SJCRH30 (cell line): ENCODE data around the gene GAS2L1. TPM values are rescaled to one million over a fixed set of nuclear protein-coding genes. Genes with fewer than 3 reads are reported as not detected.

Experiments
- DNase-seq, 2 experiments: peaks; one replicate each; pipeline ENCODE4 v3.0.0-alpha.2; 2015 to 2020
- H3K27ac ChIP-seq: fragments of 250-450 bp; sonication (Bioruptor Pico); 2 replicates; pipeline ENCODE4 v1.5.1; 2020; ENCODE audit warnings: mild to moderate bottlenecking, moderate library complexity
- H3K27me3 ChIP-seq: fragments of 250-450 bp; sonication (Bioruptor Pico); 2 replicates; pipeline ENCODE4 v1.5.1; 2020; ENCODE audit warnings: mild to moderate bottlenecking, moderate library complexity
- H3K36me3 ChIP-seq: fragments of 250-450 bp; sonication (Bioruptor Pico); 2 replicates; pipeline ENCODE4 v1.5.1; 2020; ENCODE audit warnings: mild to moderate bottlenecking, moderate library complexity
- H3K4me1 ChIP-seq: fragments of 250-450 bp; sonication (Bioruptor Pico); 2 replicates; pipeline ENCODE4 v1.5.1; 2020; ENCODE audit warnings: mild to moderate bottlenecking, moderate library complexity
- H3K4me3 ChIP-seq: fragments of 250-450 bp; sonication (Bioruptor Pico); 2 replicates; pipeline ENCODE4 v1.5.1; 2020; ENCODE audit warnings: mild to moderate bottlenecking, moderate library complexity
- H3K9me3 ChIP-seq: fragments of 250-450 bp; sonication (Bioruptor Pico); replicated peaks from 2 replicates; pipeline ENCODE4 v1.5.1; 2020; ENCODE audit warnings: mild to moderate bottlenecking, moderate library complexity
- total RNA-seq: library from RNA; depleted of rRNA; stranded (reverse); fragments of >200 nt; shearing (Covaris generic); gene quantifications from 2 replicates; pipeline ENCODE4 v1.2.3, GENCODE V29; 2014

GAS2L1 gene
- total RNA-seq, 1 experiment from 2014 or later, result 6.4 TPM

DNA sequence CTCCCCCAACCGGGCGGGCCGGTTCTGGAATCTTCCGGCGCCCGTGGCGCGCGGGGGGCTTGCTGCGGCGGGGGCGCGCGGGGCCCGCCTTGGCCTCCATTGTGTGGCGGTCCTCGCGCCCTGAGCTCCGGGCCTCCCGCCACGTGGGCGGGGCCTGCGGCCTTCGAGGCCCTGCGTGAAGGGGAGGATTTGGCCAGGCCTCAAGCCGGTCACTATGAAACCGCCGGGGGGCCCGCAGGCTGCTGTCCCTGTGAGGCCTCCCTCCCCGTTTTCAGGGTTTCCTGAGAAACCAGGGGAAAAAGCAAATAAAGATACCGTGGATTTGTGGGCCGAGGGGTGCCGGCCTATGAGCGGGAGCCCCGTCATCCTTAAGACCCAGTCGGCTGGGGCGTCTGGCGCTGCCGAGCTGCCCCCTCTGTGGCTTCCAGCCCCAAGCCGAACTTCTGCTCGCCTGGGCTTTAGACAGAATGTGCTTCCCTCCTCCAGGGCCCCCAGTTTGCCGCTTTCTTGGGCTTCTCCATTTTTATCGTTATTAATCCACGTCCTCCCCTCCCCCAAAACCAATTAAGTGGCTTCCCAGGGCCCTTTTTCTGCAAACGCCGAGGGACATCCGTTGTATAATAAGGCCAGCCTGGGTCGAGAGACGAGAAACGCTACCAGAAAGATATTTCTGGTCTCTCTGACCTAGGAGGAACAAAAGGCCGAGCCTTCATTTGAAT lies 37.8 kb upstream of the GAS2L1 start:
- no peaks in the 10 kb centered on the region for H3K27me3 ChIP-seq
- H3K27ac ChIP-seq, result peak overlapping the region; percentile 100
- peaks cover 60% of the 10 kb centered on the region for H3K36me3 ChIP-seq
- DNase-seq, result peak; percentile 64 to 69
- no peaks in the 10 kb centered on the region for H3K9me3 ChIP-seq
- H3K4me1 ChIP-seq, result peaks cover 17% of the 10 kb centered on the region
- H3K4me3 ChIP-seq, result peak overlapping the region; percentile 86

- Histone ChIP-seq H3K27ac (peak overlapping the region; percentile 100), H3K36me3 (peaks cover 65% of the 10 kb centered on the region), H3K9me3 (no peaks in the 10 kb centered on the region), H3K4me1 (peaks cover 17% of the 10 kb centered on the region), H3K27me3 (no peaks in the 10 kb centered on the region), H3K4me3 (peak overlapping the region; percentile 86)
- no peak for DNase-seq
Observed at GRCh38 chr22:29269230-29269604, 37.2 kb upstream of the GAS2L1 start.

- H3K27ac ChIP-seq, result no peak overlapping the region
- no peaks in the 10 kb centered on the region for H3K9me3 ChIP-seq
- peak in 1 of 2 experiments; percentile 28 for DNase-seq
- H3K4me1 ChIP-seq, result peaks cover 17% of the 10 kb centered on the region
- no peaks in the 10 kb centered on the region for H3K27me3 ChIP-seq
- peak overlapping the region; percentile 86 for H3K4me3 ChIP-seq
- H3K36me3 ChIP-seq, result peaks cover 71% of the 10 kb centered on the region
Observed at GRCh38 chr22:29269731-29270474, 36.5 kb upstream of the GAS2L1 start.

- H3K4me3 ChIP-seq, result peak overlapping the region; percentile 86
- no peak for DNase-seq
- peaks cover 73% of the 10 kb centered on the region for H3K36me3 ChIP-seq
- peaks cover 17% of the 10 kb centered on the region for H3K4me1 ChIP-seq
- no peak overlapping the region for H3K27ac ChIP-seq
- no peaks in the 10 kb centered on the region for H3K9me3 ChIP-seq
- H3K27me3 ChIP-seq, result no peaks in the 10 kb centered on the region
Observed at GRCh38 chr22:29270475-29271271, 35.8 kb upstream of the GAS2L1 start.

- Histone ChIP-seq H3K27ac (no peak overlapping the region), H3K27me3 (no peaks in the 10 kb centered on the region), H3K9me3 (no peaks in the 10 kb centered on the region), H3K4me1 (peaks cover 14% of the 10 kb centered on the region), H3K36me3 (peaks cover 90% of the 10 kb centered on the region), H3K4me3 (no peak overlapping the region)
- no peak for DNase-seq
Observed at GRCh38 chr22:29272624-29273023, 33.8 kb upstream of the GAS2L1 start.

- peaks cover 11% of the 10 kb centered on the region for H3K4me1 ChIP-seq
- H3K27me3 ChIP-seq, result no peaks in the 10 kb centered on the region
- no peak overlapping the region for H3K27ac ChIP-seq
- peaks cover 99% of the 10 kb centered on the region for H3K36me3 ChIP-seq
- DNase-seq, result no peak
- H3K9me3 ChIP-seq, result no peaks in the 10 kb centered on the region
- no peak overlapping the region for H3K4me3 ChIP-seq
Observed at GRCh38 chr22:29275167-29275566, 31.3 kb upstream of the GAS2L1 start.

DNA sequence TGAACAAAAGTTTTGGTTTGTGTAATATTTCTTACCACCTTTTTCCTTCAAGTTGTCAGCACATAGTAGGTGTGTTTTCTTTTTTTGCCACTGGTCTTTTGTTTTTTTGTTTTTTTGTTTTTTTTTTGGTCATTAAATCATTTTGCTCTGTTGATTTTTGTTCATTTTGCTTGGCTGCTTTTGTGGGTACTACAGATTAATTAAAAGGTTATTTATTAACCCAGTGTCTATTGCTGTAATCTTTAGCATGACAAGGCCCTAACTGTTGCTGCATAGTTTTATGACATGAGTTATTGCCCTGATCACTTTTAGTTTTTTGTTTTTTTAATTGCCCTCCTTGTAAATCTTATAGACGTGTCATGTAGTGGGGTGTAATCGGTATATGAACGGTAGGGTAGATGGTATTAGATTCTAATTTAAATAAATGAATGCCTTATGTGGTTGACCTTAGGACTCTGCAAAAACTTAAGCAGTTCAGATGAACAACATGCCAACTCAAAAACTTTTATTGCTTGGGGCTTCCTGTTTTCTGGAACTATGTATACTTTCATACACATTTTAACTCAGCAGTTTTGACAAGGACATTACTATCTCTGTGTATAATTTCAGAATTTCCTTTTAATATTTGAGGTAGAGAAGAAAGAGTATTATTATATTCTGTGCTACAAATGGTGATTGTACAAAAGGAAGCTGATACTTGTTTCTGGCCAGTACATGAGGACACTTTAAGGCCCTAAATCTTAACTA lies 30.5 kb upstream of the GAS2L1 start:
- Histone ChIP-seq H3K4me1 (0 out of 2 replicates have a peak, but pooled peaks cover 3% of the 10 kb centered on the region), H3K27me3 (no peaks in the 10 kb centered on the region), H3K36me3 (peaks cover 95% of the 10 kb centered on the region), H3K4me3 (no peak overlapping the region), H3K27ac (no peak overlapping the region), H3K9me3 (no peaks in the 10 kb centered on the region)
- no peak for DNase-seq

DNA sequence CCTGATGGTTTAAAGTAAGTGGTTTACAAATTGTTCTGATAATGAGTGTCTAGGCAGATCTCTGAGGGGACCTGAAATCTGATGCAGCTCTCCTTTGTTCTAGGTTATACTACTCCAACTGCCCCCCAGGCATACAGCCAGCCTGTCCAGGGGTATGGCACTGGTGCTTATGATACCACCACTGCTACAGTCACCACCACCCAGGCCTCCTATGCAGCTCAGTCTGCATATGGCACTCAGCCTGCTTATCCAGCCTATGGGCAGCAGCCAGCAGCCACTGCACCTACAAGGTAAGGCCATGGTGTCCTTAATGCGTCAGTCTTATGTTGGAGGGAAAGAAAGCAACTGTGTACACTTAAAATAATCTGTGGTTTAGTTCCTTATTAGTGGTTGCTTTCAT lies 28.5 kb upstream of the GAS2L1 start:
- no peak overlapping the region for H3K4me3 ChIP-seq
- no peaks in the 10 kb centered on the region for H3K9me3 ChIP-seq
- no peak for DNase-seq
- no peaks in the 10 kb centered on the region for H3K27me3 ChIP-seq
- no peak overlapping the region for H3K27ac ChIP-seq
- H3K4me1 ChIP-seq, result no peaks in the 10 kb centered on the region
- H3K36me3 ChIP-seq, result peaks cover 89% of the 10 kb centered on the region

- H3K27ac ChIP-seq, result no peak overlapping the region
- no peaks in the 10 kb centered on the region for H3K27me3 ChIP-seq
- H3K36me3 ChIP-seq, result peaks cover 88% of the 10 kb centered on the region
- DNase-seq, result no peak
- no peaks in the 10 kb centered on the region for H3K9me3 ChIP-seq
- no peaks in the 10 kb centered on the region for H3K4me1 ChIP-seq
- no peak overlapping the region for H3K4me3 ChIP-seq
Observed at GRCh38 chr22:29284196-29284595, 22.3 kb upstream of the GAS2L1 start.

- H3K9me3 ChIP-seq, result no peaks in the 10 kb centered on the region
- no peaks in the 10 kb centered on the region for H3K4me1 ChIP-seq
- no peak overlapping the region for H3K4me3 ChIP-seq
- H3K27me3 ChIP-seq, result no peaks in the 10 kb centered on the region
- H3K27ac ChIP-seq, result no peak overlapping the region
- peaks cover 97% of the 10 kb centered on the region for H3K36me3 ChIP-seq
- no peak for DNase-seq
Observed at GRCh38 chr22:29288837-29289236, 17.6 kb upstream of the GAS2L1 start.

GRCh38 chr22:29290061-29290460 lies 16.4 kb upstream of the GAS2L1 start:
- Histone ChIP-seq H3K9me3 (no peaks in the 10 kb centered on the region), H3K4me3 (no peak overlapping the region), H3K27ac (no peak overlapping the region), H3K36me3 (peaks cover 99% of the 10 kb centered on the region), H3K27me3 (no peaks in the 10 kb centered on the region), H3K4me1 (no peaks in the 10 kb centered on the region)
- no peak for DNase-seq

DNA sequence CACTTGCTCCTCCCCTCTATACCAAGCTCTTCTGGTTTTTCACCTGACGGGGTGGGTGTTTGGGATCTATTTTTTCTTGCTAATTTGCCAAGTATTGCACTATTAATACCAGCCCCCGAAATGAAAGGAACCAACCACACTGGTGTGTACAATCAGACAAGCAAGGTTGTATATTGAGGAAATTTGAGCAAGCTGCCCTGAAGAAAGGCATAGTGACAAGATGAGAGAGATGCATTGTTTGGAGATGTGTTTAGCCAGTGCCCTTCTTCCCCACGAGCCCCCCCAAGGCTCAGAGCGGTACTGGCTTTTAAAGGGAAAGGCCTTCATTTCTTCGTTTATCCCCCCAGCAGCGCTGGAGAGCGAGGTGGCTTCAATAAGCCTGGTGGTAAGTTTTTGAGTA lies 15.2 kb upstream of the GAS2L1 start:
- Histone ChIP-seq H3K4me1 (no peaks in the 10 kb centered on the region), H3K4me3 (no peak overlapping the region), H3K9me3 (no peaks in the 10 kb centered on the region), H3K27me3 (no peaks in the 10 kb centered on the region), H3K36me3 (peaks cover 99% of the 10 kb centered on the region), H3K27ac (no peak overlapping the region)
- no peak for DNase-seq

DNA sequence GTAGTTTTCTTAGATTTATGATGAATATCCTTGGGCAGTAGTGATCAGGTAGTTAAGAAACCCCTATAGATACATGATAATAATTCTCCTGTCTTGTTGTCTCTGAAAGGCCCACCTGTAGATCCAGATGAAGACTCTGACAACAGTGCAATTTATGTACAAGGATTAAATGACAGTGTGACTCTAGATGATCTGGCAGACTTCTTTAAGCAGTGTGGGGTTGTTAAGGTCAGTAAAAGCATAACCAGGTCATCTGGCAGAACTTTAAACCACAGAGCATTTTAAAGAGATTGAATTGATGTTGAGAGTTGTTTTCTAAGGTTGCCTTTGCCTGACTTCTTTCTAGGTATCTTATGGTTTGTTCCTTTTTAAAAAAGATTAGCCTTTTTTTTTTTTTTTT lies 14.1 kb upstream of the GAS2L1 start:
- H3K4me3 ChIP-seq, result no peak overlapping the region
- no peaks in the 10 kb centered on the region for H3K4me1 ChIP-seq
- DNase-seq, result no peak
- peaks cover 100% of the 10 kb centered on the region for H3K36me3 ChIP-seq
- H3K27ac ChIP-seq, result no peak overlapping the region
- H3K9me3 ChIP-seq, result no peaks in the 10 kb centered on the region
- H3K27me3 ChIP-seq, result no peaks in the 10 kb centered on the region

GRCh38 chr22:29298641-29299040 lies 7.8 kb upstream of the GAS2L1 start:
- Histone ChIP-seq H3K36me3 (peaks cover 63% of the 10 kb centered on the region), H3K4me3 (no peak overlapping the region), H3K4me1 (no peaks in the 10 kb centered on the region), H3K9me3 (no peaks in the 10 kb centered on the region), H3K27ac (no peak overlapping the region), H3K27me3 (no peaks in the 10 kb centered on the region)
- no peak for DNase-seq
